ENCODE measurements around the gene CCDC124.
"Not testable (repeated sequence)": the region's sequence is repeated elsewhere in the genome, so short reads cannot be mapped to it uniquely, and the experiment has no call there.

Gene CCDC124

GRCh38 chr19:17957149-17957849, 24.5 kb downstream of the CCDC124 start:
- no peak for DNase-seq

GRCh38 chr19:17957885-17958284, 25.1 kb downstream of the CCDC124 start:
- DNase-seq: no peak

GRCh38 chr19:17963936-17964691, 31.3 kb downstream of the CCDC124 start:
- no peak for DNase-seq

GRCh38 chr19:17965370-17966128, 32.7 kb downstream of the CCDC124 start:
- no peak for DNase-seq

- DNase-seq: no peak
Measured at GRCh38 chr19:17966129-17966483, 33.3 kb downstream of the CCDC124 start.

GRCh38 chr19:17966550-17967256, 33.9 kb downstream of the CCDC124 start, which contains the start of gene KCNN1:
Gene KCNN1 (plus strand): TSS chr19:17967107. CDS start chr19:17973889, 6,782 bp downstream.
- DNase-seq: no peak

GRCh38 chr19:17967257-17968051, 34.6 kb downstream of the CCDC124 start:
- no peak for DNase-seq

GRCh38 chr19:17968362-17968761, 35.5 kb downstream of the CCDC124 start:
- DNase-seq: no peak

- no peak for DNase-seq
Measured at GRCh38 chr19:17969096-17969792, 36.4 kb downstream of the CCDC124 start.

GRCh38 chr19:17972230-17972629, 39.4 kb downstream of the CCDC124 start:
- no peak for DNase-seq

- DNase-seq: no peak
Measured at GRCh38 chr19:17973759-17974158, 40.9 kb downstream of the CCDC124 start.

- no peak for DNase-seq
Measured at GRCh38 chr19:17974551-17974950, 41.7 kb downstream of the CCDC124 start.

- DNase-seq: no peak
Measured at GRCh38 chr19:17975032-17975431, 42.2 kb downstream of the CCDC124 start.

GRCh38 chr19:17977021-17977420, 44.2 kb downstream of the CCDC124 start:
- no peak for DNase-seq

- DNase-seq: no peak
Measured at GRCh38 chr19:17977488-17977887, 44.7 kb downstream of the CCDC124 start.

GRCh38 chr19:17981611-17982010, 48.8 kb downstream of the CCDC124 start:
- no peak for DNase-seq

GRCh38 chr19:17982430-17982829, 49.6 kb downstream of the CCDC124 start:
- no peak for DNase-seq

GRCh38 chr19:17985037-17985818, 52.4 kb downstream of the CCDC124 start:
- DNase-seq: no peak

GRCh38 chr19:17986569-17986968, 53.8 kb downstream of the CCDC124 start:
- not testable (repeated sequence) for DNase-seq

- DNase-seq: no peak
Measured at GRCh38 chr19:17988161-17988560, 55.3 kb downstream of the CCDC124 start.

Data from hematopoietic multipotent progenitor cell treated with erythropoietin and hydrocortisone succinate and interleukin-3 and kit ligand, for 8 days (in vitro differentiated cells).